IPS-18a (cell line): ENCODE measurements around the gene SYCN.
A peak's percentile ranks its signal among the peaks of the same experiment; 100 is the strongest.
"Not testable (repeated sequence)": the region's sequence is repeated elsewhere in the genome, so short reads cannot be mapped to it uniquely, and the experiment has no call there.

ENCODE experiments used
- H3K27ac ChIP-seq: one replicate; pipeline ENCODE4 v1.5.1; 2013; ENCODE audit warnings: low read length
- H3K27me3 ChIP-seq: one replicate; pipeline ENCODE4 v1.6.1; 2013; ENCODE audit warnings: mild to moderate bottlenecking, low read length; ENCODE audit not compliant: control insufficient read depth, insufficient read depth
- H3K36me3 ChIP-seq: one replicate; pipeline ENCODE4 v1.6.1; 2013; ENCODE audit warnings: low read depth, low read length; ENCODE audit not compliant: control insufficient read depth
- H3K4me1 ChIP-seq: one replicate; pipeline ENCODE4 v1.6.1; 2013; ENCODE audit warnings: low read depth, low read length; ENCODE audit not compliant: control insufficient read depth
- H3K4me3 ChIP-seq: one replicate; pipeline ENCODE4 v1.5.1; 2013; ENCODE audit warnings: low read length
- H3K9ac ChIP-seq: one replicate; pipeline ENCODE4 v1.6.1; 2013; ENCODE audit warnings: mild to moderate bottlenecking, low read length, moderate library complexity
- H3K9me3 ChIP-seq: one replicate; pipeline ENCODE4 v1.6.1; 2013; ENCODE audit warnings: low read depth, low read length; ENCODE audit not compliant: control insufficient read depth

Gene SYCN

GRCh38 chr19:39203372-39204341 is at the start of gene SYCN:
Gene SYCN (minus strand): TSS chr19:39204263. CDS start chr19:39204254, 9 bp downstream.
- Histone ChIP-seq H3K27me3 (peaks cover 5% of the 10 kb centered on the region), H3K36me3 (no peaks in the 10 kb centered on the region), H3K4me1 (no peaks in the 10 kb centered on the region), H3K4me3 (no peak within 1 kb of the TSS), H3K27ac (no peak within 1 kb of the TSS), H3K9me3 (no peaks in the 10 kb centered on the region), H3K9ac (no peak within 1 kb of the TSS)

- H3K4me1 ChIP-seq: no peaks in the 10 kb centered on the region
- H3K27me3 ChIP-seq: peaks cover 32% of the 10 kb centered on the region
- H3K9me3 ChIP-seq: no peaks in the 10 kb centered on the region
- H3K27ac ChIP-seq: no peak overlapping the region
- H3K4me3 ChIP-seq: no peak overlapping the region
- H3K36me3 ChIP-seq: no peaks in the 10 kb centered on the region
- no peak overlapping the region for H3K9ac ChIP-seq
Measured at GRCh38 chr19:39253374-39254149, 49.5 kb upstream of the SYCN start.

- Histone ChIP-seq H3K36me3 (no peaks in the 10 kb centered on the region), H3K4me3 (no peak overlapping the region), H3K4me1 (no peaks in the 10 kb centered on the region), H3K27ac (no peak overlapping the region), H3K9ac (no peak overlapping the region), H3K27me3 (peaks cover 43% of the 10 kb centered on the region), H3K9me3 (no peaks in the 10 kb centered on the region)
Measured at GRCh38 chr19:39252458-39252857, 48.4 kb upstream of the SYCN start.

GRCh38 chr19:39251846-39252245 is 47.8 kb upstream of the SYCN start:
- H3K36me3 ChIP-seq: no peaks in the 10 kb centered on the region
- peaks cover 49% of the 10 kb centered on the region for H3K27me3 ChIP-seq
- no peak overlapping the region for H3K27ac ChIP-seq
- no peak overlapping the region for H3K4me3 ChIP-seq
- H3K9me3 ChIP-seq: no peaks in the 10 kb centered on the region
- H3K9ac ChIP-seq: no peak overlapping the region
- H3K4me1 ChIP-seq: no peaks in the 10 kb centered on the region

- Histone ChIP-seq H3K9me3 (no peaks in the 10 kb centered on the region), H3K36me3 (no peaks in the 10 kb centered on the region), H3K27ac (no peak overlapping the region), H3K9ac (no peak overlapping the region), H3K27me3 (peaks cover 54% of the 10 kb centered on the region), H3K4me3 (no peak overlapping the region), H3K4me1 (no peaks in the 10 kb centered on the region)
Measured at GRCh38 chr19:39251081-39251480, 47.0 kb upstream of the SYCN start.

- H3K4me3 ChIP-seq: peak within 1 kb of the TSS; percentile 30
- no peak within 1 kb of the TSS for H3K9ac ChIP-seq
- no peaks in the 10 kb centered on the region for H3K36me3 ChIP-seq
- no peaks in the 10 kb centered on the region for H3K4me1 ChIP-seq
- H3K27me3 ChIP-seq: peaks cover 60% of the 10 kb centered on the region
- H3K9me3 ChIP-seq: no peaks in the 10 kb centered on the region
- H3K27ac ChIP-seq: no peak within 1 kb of the TSS
Measured at GRCh38 chr19:39248806-39249205, 44.7 kb upstream of the SYCN start, which contains the start of gene IFNL4. Gene IFNL4 (minus strand): TSS chr19:39248856.

GRCh38 chr19:39247701-39248664 is 43.9 kb upstream of the SYCN start:
- Histone ChIP-seq H3K4me1 (no peaks in the 10 kb centered on the region), H3K4me3 (peak overlapping the region; percentile 30), H3K27me3 (peaks cover 60% of the 10 kb centered on the region)

GRCh38 chr19:39246951-39247669 is 43.0 kb upstream of the SYCN start:
- H3K4me1 ChIP-seq: no peaks in the 10 kb centered on the region
- peak overlapping the region; percentile 19 for H3K4me3 ChIP-seq
- H3K9ac ChIP-seq: no peak overlapping the region
- H3K27me3 ChIP-seq: peaks cover 59% of the 10 kb centered on the region
- no peaks in the 10 kb centered on the region for H3K9me3 ChIP-seq
- H3K27ac ChIP-seq: no peak overlapping the region
- no peaks in the 10 kb centered on the region for H3K36me3 ChIP-seq

More at GRCh38 chr19:39247701-39248664, 43.9 kb upstream of the SYCN start:
- no peak overlapping the region for H3K27ac ChIP-seq
- H3K36me3 ChIP-seq: no peaks in the 10 kb centered on the region
- no peaks in the 10 kb centered on the region for H3K9me3 ChIP-seq
- no peak overlapping the region for H3K9ac ChIP-seq

- not testable (repeated sequence) for H3K27ac ChIP-seq, H3K9me3 ChIP-seq
- H3K27me3 ChIP-seq: peaks cover 44% of the 10 kb centered on the region
Measured at GRCh38 chr19:39245166-39245565, 41.1 kb upstream of the SYCN start.

GRCh38 chr19:39244410-39245100 is 40.5 kb upstream of the SYCN start, which contains the start of gene IFNL3:
Gene IFNL3 (minus strand): TSS chr19:39245006. CDS start chr19:39244967, 39 bp downstream.
- peaks cover 38% of the 10 kb centered on the region for H3K27me3 ChIP-seq
- not testable (repeated sequence) for H3K36me3 ChIP-seq, H3K27ac ChIP-seq, H3K4me1 ChIP-seq, H3K4me3 ChIP-seq, H3K9me3 ChIP-seq, H3K9ac ChIP-seq

More at GRCh38 chr19:39245166-39245565, 41.1 kb upstream of the SYCN start:
- H3K9ac ChIP-seq, H3K4me3 ChIP-seq, H3K4me1 ChIP-seq, H3K36me3 ChIP-seq: not testable (repeated sequence)
